Ovary (tissue), 9 donors: ENCODE measurements around the gene IKZF3. TPM values are rescaled to one million over a fixed set of nuclear protein-coding genes. Genes with fewer than 3 reads are reported as not detected.

Source experiments
- DNase-seq, 5 donors: peaks; one replicate each; pipeline ENCODE4 v3.0.0-alpha.2; 2019 to 2020
- H3K27ac ChIP-seq, 2 donors: fragments of 200-600 bp; one replicate each; pipeline versions ENCODE4 v1.5.1 to v1.8.0; 2019 to 2022
- H3K27me3 ChIP-seq: fragments of 200-600 bp; one replicate; pipeline ENCODE4 v1.8.0; 2022
- H3K36me3 ChIP-seq: fragments of 200-600 bp; sonication (generic); one replicate; pipeline ENCODE4 v1.5.1; 2019
- H3K4me1 ChIP-seq: one replicate; pipeline ENCODE4 v1.8.1; 2013; ENCODE audit warnings: mild to moderate bottlenecking, moderate library complexity; ENCODE audit not compliant: insufficient read depth
- H3K4me3 ChIP-seq: fragments of 200-600 bp; sonication (generic); one replicate; pipeline ENCODE4 v1.5.1; 2017
- H3K9me3 ChIP-seq, 2 donors: fragments of 200-600 bp in 1 of 2; sonication (generic) in 1 of 2; one replicate each; pipeline versions ENCODE4 v1.5.1 to v1.8.1; 2013 to 2019; ENCODE audit warnings: mild to moderate bottlenecking in 1 of 2, moderate library complexity in 1 of 2
- CTCF ChIP-seq, 3 donors: fragments of 450-650 bp in 2 of 3; fragments of 200-600 bp in 1 of 3; IDR thresholded peaks; one replicate each; pipeline versions ENCODE4 v1.5.1 to v1.8.0; 2016 to 2022; ENCODE audit warnings: antibody characterized with exemption in 3 of 3, mild to moderate bottlenecking in 1 of 3
- EP300 ChIP-seq: sonication (generic); formaldehyde crosslinking; IDR thresholded peaks from one replicate; pipeline ENCODE4 v1.6.1; 2017; ENCODE audit warnings: antibody characterized with exemption
- POLR2A ChIP-seq: fragments of 450-650 bp; IDR thresholded peaks from one replicate; pipeline ENCODE4 v1.6.1; 2017; ENCODE audit warnings: antibody characterized with exemption, mild to moderate bottlenecking, moderate library complexity
- WGBS, 3 donors: extraction: QIAGEN DNeasy Blood & Tissue Kit in 1 of 3; methylation state at CpG; one replicate each; pipeline versions ENCODE4 v1.1.5 to v1.1.7; 2013 to 2017; 5-methylcytosine and 5-hydroxymethylcytosine counted together
- intact Hi-C, 4 donors: fragments of 100-400 bp; cut with DNase I; formaldehyde crosslinking; loops; one replicate each; pipeline versions ENCODE4 v1.11.0 to v1.15.1; 2022 to 2023
- polyA plus RNA-seq, 2 donors: library from polyadenylated mRNA; stranded (reverse); fragments of 200-250 nt in 1 of 2; fragments of 350-450 nt in 1 of 2; fragmentation: Illumina TruSeq in 1 of 2; extraction: RNeasy Lipid Tissue Mini Kit (QIAGEN cat#74804) in 1 of 2; gene quantifications; one replicate each; pipeline ENCODE4 v1.2.3, GENCODE V29; 2013 to 2014
- total RNA-seq, 7 donors: library from RNA; depleted of rRNA in 2 of 7; stranded (reverse); fragments of >200 nt in 2 of 7; fragmentation: NEBNext Ultra II Directional in 3 of 7; extraction: Animal tissue kit (Norgen Biotek cat#: 25700) in 3 of 7; gene quantifications; one replicate each; pipeline versions ENCODE4 v1.1.0 to v1.2.4, GENCODE V29; 2016 to 2023
- donor health status: DM: no; HTN: no; CAD: no; lungs with moderate emphysema.
- donor health status: DM: no; HTN: no; CAD: no.
- donor health status: Bipolar disorder and iron deficiency.
- donor health status: DM: yes; HTN: yes; CAD: no.
- donor health status: DM: no; HTN: no; CAD: no.
- donor health status: DM: yes; HTN: yes; CAD: no.

IKZF3 gene
- total and polyA plus RNA-seq, 9 donors, result 0.16 to 2.6 (median 0.62) TPM

- Histone ChIP-seq H3K4me1 (no peaks in the 10 kb centered on the region), H3K4me3 (no peak overlapping the region), H3K36me3 (no peaks in the 10 kb centered on the region), H3K27me3 (no peaks in the 10 kb centered on the region), H3K9me3 (no peaks in the 10 kb centered on the region), H3K27ac (no peak overlapping the region)
- intact Hi-C loops, result no loop called here
- WGBS, 3 donors, result 88 to 95% (median 92%) methylated on average over 6 of the region's 6 CpGs
- DNase-seq, result no peak
- TF ChIP-seq EP300, result no peak
- no peak for TF ChIP-seq POLR2A
- no peak for TF ChIP-seq CTCF (IDR thresholded peaks at IDR 0.05)
Observed at GRCh38 chr17:39722104-39722503, 142.0 kb downstream of the IKZF3 start.

- no peaks in the 10 kb centered on the region for H3K9me3 ChIP-seq
- TF ChIP-seq EP300 (no peak), CTCF (IDR thresholded peaks at IDR 0.05) (no peak), POLR2A (no peak)
- H3K4me3 ChIP-seq, result no peak overlapping the region
- H3K4me1 ChIP-seq, result no peaks in the 10 kb centered on the region
- no peak overlapping the region for H3K27ac ChIP-seq
- WGBS, 3 donors, result 82 to 96% (median 84%) methylated on average over 7 of the region's 7 CpGs
- DNase-seq, result no peak
- no peaks in the 10 kb centered on the region for H3K27me3 ChIP-seq
- H3K36me3 ChIP-seq, result no peaks in the 10 kb centered on the region
- intact Hi-C loops, result no loop called here
Observed at GRCh38 chr17:39719563-39720355, 144.4 kb downstream of the IKZF3 start.

GRCh38 chr17:39717660-39718059 is 146.5 kb downstream of the IKZF3 start:
- Histone ChIP-seq H3K9me3 (no peaks in the 10 kb centered on the region), H3K27me3 (no peaks in the 10 kb centered on the region), H3K27ac (no peak overlapping the region), H3K4me1 (no peaks in the 10 kb centered on the region), H3K36me3 (no peaks in the 10 kb centered on the region), H3K4me3 (no peak overlapping the region)
- DNase-seq, result no peak
- WGBS, 3 donors, result 81 to 84% (median 83%) methylated on average over 6 of the region's 6 CpGs
- TF ChIP-seq CTCF (IDR thresholded peaks at IDR 0.05) (no peak), EP300 (no peak), POLR2A (no peak)
- intact Hi-C loops, result no loop called here

GRCh38 chr17:39716879-39717536 is 147.1 kb downstream of the IKZF3 start:
- no peaks in the 10 kb centered on the region for H3K9me3 ChIP-seq
- no peak for DNase-seq
- 80 to 83% (median 83%) methylated on average over 11 of the region's 11 CpGs for WGBS, 3 donors
- TF ChIP-seq EP300 (no peak), POLR2A (no peak), CTCF (IDR thresholded peaks at IDR 0.05) (no peak)
- no peak overlapping the region for H3K4me3 ChIP-seq
- H3K27ac ChIP-seq, result no peak overlapping the region
- no peaks in the 10 kb centered on the region for H3K27me3 ChIP-seq
- H3K4me1 ChIP-seq, result no peaks in the 10 kb centered on the region
- no peaks in the 10 kb centered on the region for H3K36me3 ChIP-seq
- intact Hi-C loops, result no loop called here
